Dermis blood vessel endothelial cell (primary cell): ENCODE data around the gene ARHGAP21. TPM values are rescaled to one million over a fixed set of nuclear protein-coding genes. Genes with fewer than 3 reads are reported as not detected.
A peak's percentile ranks its signal among the peaks of the same experiment; 100 is the strongest.
"Not testable (repeated sequence)": the region's sequence is repeated elsewhere in the genome, so short reads cannot be mapped to it uniquely, and the experiment has no call there.

ENCODE experiments used
- DNase-seq: peaks from one replicate; pipeline ENCODE4 v3.0.0; 2010
- total RNA-seq: library from RNA; depleted of rRNA; stranded (reverse); fragments of >200 nt; gene quantifications from 2 replicates; pipeline ENCODE4 v1.2.3, GENCODE V29; 2014

Gene ARHGAP21
- total RNA-seq: 92.2 and 118 TPM in 2 replicates

GRCh38 chr10:24723788-24724380, at the start of gene ARHGAP21:
ARHGAP21 (minus strand) TSS chr10:24723887; CDS start chr10:24721899, 1,988 bp downstream.
- DNase-seq: peak; percentile 73

DNA sequence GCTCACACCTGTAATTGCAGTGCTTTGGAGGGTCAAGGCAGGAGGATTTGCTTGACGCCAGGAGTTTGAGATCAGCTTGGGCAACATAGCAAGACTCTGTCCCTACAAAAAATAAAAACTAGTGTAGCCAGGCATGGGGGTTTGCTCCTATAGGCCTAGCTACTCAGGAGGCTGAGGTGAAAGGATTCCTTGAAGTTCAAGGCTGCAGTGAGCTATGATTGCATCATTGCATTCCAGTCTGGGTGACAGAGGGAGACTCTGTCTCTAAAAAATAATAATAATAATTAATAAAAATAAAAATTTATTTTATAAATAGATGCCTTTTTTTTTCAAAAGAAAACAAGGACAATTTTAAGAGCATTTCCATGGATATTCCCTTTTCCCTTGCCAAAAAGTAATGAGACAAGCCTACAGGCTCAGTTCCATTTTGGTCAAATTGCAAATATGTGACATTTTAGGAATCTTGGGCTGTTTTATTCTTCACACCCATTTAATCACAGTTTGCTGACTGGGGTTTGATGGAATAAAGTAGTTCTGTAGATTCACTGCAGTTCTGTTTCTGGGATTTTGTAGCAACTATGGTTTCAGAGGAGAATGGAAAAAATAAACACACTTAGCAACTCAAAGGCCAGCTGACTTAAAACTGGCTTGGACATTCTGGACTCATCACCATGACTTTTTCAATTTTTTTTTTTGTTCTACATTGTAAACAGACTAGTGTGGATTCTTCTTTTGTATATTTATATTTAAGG, 48.4 kb upstream of the ARHGAP21 start:
- DNase-seq: no peak

- DNase-seq: not testable (repeated sequence)
Observed at GRCh38 chr10:24764991-24765390, 41.3 kb upstream of the ARHGAP21 start.

GRCh38 chr10:24762966-24763623, 39.4 kb upstream of the ARHGAP21 start:
- DNase-seq: peak; percentile 22

- DNase-seq: peak; percentile 6
Observed at GRCh38 chr10:24762161-24762924, 38.7 kb upstream of the ARHGAP21 start.

- no peak for DNase-seq
Observed at GRCh38 chr10:24759672-24760071, 36.0 kb upstream of the ARHGAP21 start.

GRCh38 chr10:24758254-24758653, 34.6 kb upstream of the ARHGAP21 start:
- DNase-seq: not testable (repeated sequence)

DNA sequence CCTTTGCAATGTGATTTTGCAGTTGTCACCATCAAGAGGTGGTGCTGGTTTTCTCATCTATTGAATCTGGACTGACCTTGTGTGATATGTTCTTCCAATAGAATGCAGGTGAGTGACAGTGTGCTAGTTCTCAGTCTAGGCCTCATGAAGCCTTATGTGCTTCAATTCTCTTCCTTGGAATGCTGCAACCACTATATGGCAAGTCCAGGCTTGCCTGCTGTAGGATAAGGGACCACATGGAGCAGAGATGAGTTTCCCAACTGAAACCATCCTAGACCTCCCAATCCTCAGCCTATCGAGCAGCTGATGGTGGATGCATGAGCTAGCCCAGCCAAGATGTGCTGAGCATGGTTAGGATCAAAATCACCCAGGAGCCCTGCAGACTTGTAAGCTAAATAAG, 32.6 kb upstream of the ARHGAP21 start:
- no peak for DNase-seq

DNA sequence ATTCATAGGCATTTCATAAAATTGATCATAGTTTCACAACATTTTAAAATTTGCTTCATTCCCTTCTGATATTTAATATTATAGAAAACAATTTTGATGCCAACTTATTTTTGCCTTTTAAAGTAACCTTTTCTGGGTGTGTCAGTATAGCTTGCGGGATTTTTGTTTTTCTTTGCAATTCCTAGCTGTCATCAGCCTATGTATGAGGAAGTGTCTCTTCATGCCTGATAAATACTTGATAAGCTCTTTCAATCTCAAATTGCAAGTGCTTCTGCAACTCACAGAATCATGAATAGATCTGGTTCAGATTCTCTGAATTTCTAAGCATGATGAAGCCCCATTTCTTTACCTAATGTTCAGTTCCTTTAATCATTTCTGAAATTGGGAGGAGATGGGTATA, 28.0 kb upstream of the ARHGAP21 start:
- no peak for DNase-seq

GRCh38 chr10:24750695-24751094, 27.0 kb upstream of the ARHGAP21 start:
- DNase-seq: no peak

DNA sequence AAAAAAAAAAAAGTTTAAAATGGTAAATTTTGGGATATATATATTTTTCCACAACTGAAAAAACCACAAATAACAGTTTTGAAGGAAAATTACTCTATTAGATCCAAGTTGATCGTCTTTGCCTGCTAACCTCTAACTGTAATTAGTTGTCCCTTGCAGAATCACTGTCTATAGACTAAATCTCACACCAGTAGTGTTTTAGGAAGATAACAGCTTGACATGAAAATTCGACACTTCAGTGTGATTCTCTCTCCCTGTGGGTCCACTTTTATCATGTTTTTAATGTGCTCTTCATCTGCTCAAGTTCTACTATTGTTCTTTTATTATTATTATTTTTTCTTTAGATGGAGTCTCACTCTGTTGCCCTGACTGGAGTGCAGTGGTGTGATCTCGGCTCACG, 24.5 kb upstream of the ARHGAP21 start:
- no peak for DNase-seq

GRCh38 chr10:24744946-24745345, 21.3 kb upstream of the ARHGAP21 start:
- DNase-seq: peak; percentile 24

GRCh38 chr10:24740714-24741113, 17.0 kb upstream of the ARHGAP21 start:
- no peak for DNase-seq

- DNase-seq: no peak
Observed at GRCh38 chr10:24737001-24737400, 13.3 kb upstream of the ARHGAP21 start.

DNA sequence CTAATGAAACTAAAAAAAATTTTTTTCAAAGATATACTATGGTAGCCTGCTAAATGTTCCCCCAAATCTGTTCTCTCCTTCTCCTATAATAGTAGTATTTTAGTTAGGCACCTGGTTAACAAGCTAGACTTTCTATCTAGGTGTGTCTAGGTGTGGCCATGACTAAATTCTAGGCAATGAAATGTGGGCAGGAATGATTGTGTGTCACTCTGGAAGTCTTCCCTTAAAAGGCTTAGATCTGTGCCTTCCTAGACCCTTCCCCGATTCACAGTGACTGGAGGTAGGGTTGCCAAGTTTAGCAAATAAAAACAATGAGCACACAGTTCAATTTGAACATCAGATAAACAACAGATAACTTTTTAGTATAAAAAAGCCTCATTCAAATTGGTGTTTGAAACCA, 8.3 kb upstream of the ARHGAP21 start:
- DNase-seq: no peak

DNA sequence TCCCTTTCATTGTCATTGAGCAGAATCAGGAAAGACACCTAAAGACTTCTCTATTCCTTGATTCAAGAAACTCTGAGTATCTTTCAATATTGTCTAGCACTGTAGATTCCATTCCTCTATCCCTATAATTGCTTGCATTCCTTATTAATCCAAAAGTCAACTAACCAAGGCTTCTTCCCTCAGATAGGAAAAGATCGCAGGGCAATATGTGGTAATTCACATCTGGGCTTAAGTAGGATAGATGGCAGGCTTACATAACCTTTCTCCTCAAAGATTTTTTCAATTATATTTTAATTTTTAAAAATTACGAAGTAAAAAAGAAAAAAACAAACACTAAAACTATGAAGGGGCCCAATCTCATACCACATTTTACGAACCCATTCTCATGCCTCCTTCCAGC, 7.1 kb upstream of the ARHGAP21 start:
- no peak for DNase-seq

- peak; percentile 32 for DNase-seq
Observed at GRCh38 chr10:24727786-24728185, 4.1 kb upstream of the ARHGAP21 start.

GRCh38 chr10:24726626-24727025, 2.9 kb upstream of the ARHGAP21 start:
- DNase-seq: no peak

DNA sequence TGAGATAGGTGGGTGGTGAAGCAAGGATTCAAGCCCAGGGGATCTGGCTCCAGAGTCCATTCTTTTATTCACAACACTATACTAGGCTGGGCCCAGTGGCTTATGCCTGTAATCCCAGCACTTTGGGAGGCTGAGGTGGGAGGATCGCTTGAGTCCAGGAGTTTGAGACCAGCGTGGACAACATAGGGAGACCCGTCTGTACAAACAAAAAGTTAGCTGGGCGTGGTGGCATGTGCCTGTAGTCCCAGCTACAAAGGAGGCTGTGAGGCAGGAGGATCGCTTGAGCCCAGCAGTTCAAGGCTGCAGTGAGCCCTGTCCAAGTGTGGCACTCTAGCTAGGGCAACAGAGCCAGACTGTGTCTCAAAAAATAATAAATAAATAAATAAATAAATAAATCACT, 2.3 kb upstream of the ARHGAP21 start:
- not testable (repeated sequence) for DNase-seq

GRCh38 chr10:24724381-24725228, 918 bp upstream of the ARHGAP21 start:
- peak; percentile 98 for DNase-seq

- DNase-seq: peak; percentile 57
Observed at GRCh38 chr10:24723386-24723787, 300 bp downstream of the ARHGAP21 start.
